Neural progenitor cell (in vitro differentiated cells): ENCODE results near the gene LTF. TPM values are rescaled to one million over a fixed set of nuclear protein-coding genes. Genes with fewer than 3 reads are reported as not detected.

ENCODE experiments used
- DNase-seq: peaks from one replicate; pipeline ENCODE4 v3.0.0-alpha.2; 2016; ENCODE audit warnings: low spot score
- H2AFZ ChIP-seq: fragments of 200-600 bp; sonication (generic); replicated peaks from 2 replicates; pipeline ENCODE4 v1.6.1; 2016; ENCODE audit warnings: antibody characterized with exemption
- H3F3A ChIP-seq: fragments of 200-600 bp; sonication (generic); 2 replicates; pipeline ENCODE4 v1.6.1; 2016; ENCODE audit warnings: antibody characterized with exemption, low read depth
- H3K27ac ChIP-seq: fragments of 200-600 bp; sonication (generic); 2 replicates; pipeline ENCODE4 v1.5.1; 2016; ENCODE audit warnings: mild to moderate bottlenecking
- H3K27me3 ChIP-seq: fragments of 200-600 bp; sonication (generic); 2 replicates; pipeline ENCODE4 v1.6.1; 2016; ENCODE audit warnings: mild to moderate bottlenecking, moderate library complexity
- H3K36me3 ChIP-seq: fragments of 200-600 bp; sonication (generic); 2 replicates; pipeline ENCODE4 v1.5.1; 2016
- H3K4me1 ChIP-seq: fragments of 200-600 bp; sonication (generic); 2 replicates; pipeline ENCODE4 v1.6.1; 2016; ENCODE audit warnings: mixed run types
- H3K4me2 ChIP-seq: fragments of 200-600 bp; sonication (generic); 2 replicates; pipeline ENCODE4 v1.6.1; 2016
- H3K4me3 ChIP-seq: fragments of 200-600 bp; sonication (generic); 2 replicates; pipeline ENCODE4 v1.5.1; 2016
- H3K79me2 ChIP-seq: fragments of 200-600 bp; sonication (generic); 2 replicates; pipeline ENCODE4 v1.6.1; 2016; ENCODE audit warnings: low read depth
- H3K9ac ChIP-seq: fragments of 200-600 bp; sonication (generic); 2 replicates; pipeline ENCODE4 v1.6.1; 2016
- H3K9me3 ChIP-seq: fragments of 200-600 bp; sonication (generic); 2 replicates; pipeline ENCODE4 v1.5.1; 2016; ENCODE audit warnings: low read depth
- H4K20me1 ChIP-seq: fragments of 200-600 bp; sonication (generic); 2 replicates; pipeline ENCODE4 v1.6.1; 2016; ENCODE audit warnings: low read depth
- H3K27ac Mint-ChIP-seq: 3 replicates; pipeline ENCODE4 v1.8.0; 2021; ENCODE audit warnings: mixed read lengths
- H3K27me3 Mint-ChIP-seq: 2 replicates; pipeline ENCODE4 v1.8.0; 2022; ENCODE audit warnings: low read depth, mild to moderate bottlenecking, inconsistent platforms, moderate library complexity, mixed read lengths; ENCODE audit not compliant: insufficient read depth
- H3K36me3 Mint-ChIP-seq: 3 replicates; pipeline ENCODE4 v1.8.0; 2021; ENCODE audit warnings: mixed read lengths
- H3K4me1 Mint-ChIP-seq: 3 replicates; pipeline ENCODE4 v1.8.0; 2021; ENCODE audit warnings: mixed read lengths
- H3K4me3 Mint-ChIP-seq: 3 replicates; pipeline ENCODE4 v1.8.0; 2021; ENCODE audit warnings: mild to moderate bottlenecking, moderate library complexity, mixed read lengths
- H3K9me3 Mint-ChIP-seq: 3 replicates; pipeline ENCODE4 v1.8.0; 2020; ENCODE audit warnings: mixed read lengths
- EZH2 ChIP-seq: fragments of 200-600 bp; sonication (generic); IDR thresholded peaks from 2 replicates; pipeline ENCODE4 v1.6.1; 2017; ENCODE audit warnings: antibody characterized with exemption, mild to moderate bottlenecking, moderate library complexity
- EZH2phosphoT487 ChIP-seq: fragments of 200-600 bp; sonication (generic); IDR thresholded peaks from 2 replicates; pipeline ENCODE4 v1.6.1; 2017; ENCODE audit warnings: antibody characterized with exemption
- total RNA-seq: library from RNA; depleted of rRNA; stranded (reverse); fragments of >200 nt; gene quantifications from 2 replicates; pipeline ENCODE4 v1.2.3, GENCODE V29; 2015; ENCODE audit warnings: low replicate concordance
- TF ChIP-seq, protein P1 (sequence below): fragments of 200-600 bp; sonication (generic); IDR thresholded peaks from 2 replicates; pipeline ENCODE4 v1.5.1; 2017; ENCODE audit warnings: antibody characterized with exemption, mild to moderate bottlenecking

The LTF gene
- total RNA-seq, 1 donor from 2014 or later: not detected

DNA sequence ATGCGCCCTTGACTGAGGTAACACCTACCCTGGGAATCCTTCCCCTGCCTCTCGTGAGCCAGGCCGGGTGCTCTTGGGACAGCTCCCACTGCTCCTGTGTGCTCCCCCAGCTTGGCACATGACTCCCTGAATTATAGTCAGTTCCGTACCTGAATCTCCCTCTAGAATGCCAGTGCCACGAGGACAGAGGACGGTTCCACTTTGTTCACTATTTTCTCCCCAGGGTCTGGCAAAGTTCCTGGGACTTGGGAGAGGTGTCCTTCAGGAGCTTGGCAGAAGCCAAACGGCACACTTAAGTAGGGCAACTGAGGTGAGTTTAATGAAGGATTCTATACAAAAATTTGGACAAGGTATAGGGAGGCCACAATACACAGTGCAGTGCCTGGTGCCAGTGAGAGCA lies 67.6 kb downstream of the LTF start:
- no peak overlapping the region for H3K27ac Mint-ChIP-seq
- no peaks in the 10 kb centered on the region for H3K36me3 ChIP-seq
- no peak overlapping the region for H3K27ac ChIP-seq
- TF ChIP-seq EZH2phosphoT487 (no peak), EZH2 (no peak)
- no peak overlapping the region for H3K4me3 ChIP-seq
- H3K9me3 ChIP-seq: no peaks in the 10 kb centered on the region
- no peak overlapping the region for H3K9ac ChIP-seq
- H3K27me3 Mint-ChIP-seq: no peaks in the 10 kb centered on the region
- no peaks in the 10 kb centered on the region for H3K36me3 Mint-ChIP-seq
- DNase-seq: no peak
- no peak overlapping the region for H3K4me2 ChIP-seq
- no peak overlapping the region for H2AFZ ChIP-seq
- H3K4me1 ChIP-seq: no peaks in the 10 kb centered on the region
- H3K79me2 ChIP-seq: no peaks in the 10 kb centered on the region
- H3K4me3 Mint-ChIP-seq: no peak overlapping the region
- H4K20me1 ChIP-seq: no peaks in the 10 kb centered on the region
- H3K27me3 ChIP-seq: no peaks in the 10 kb centered on the region
- peaks cover 2% of the 10 kb centered on the region for H3K4me1 Mint-ChIP-seq
- H3F3A ChIP-seq: no peaks in the 10 kb centered on the region
- no peaks in the 10 kb centered on the region for H3K9me3 Mint-ChIP-seq

DNA sequence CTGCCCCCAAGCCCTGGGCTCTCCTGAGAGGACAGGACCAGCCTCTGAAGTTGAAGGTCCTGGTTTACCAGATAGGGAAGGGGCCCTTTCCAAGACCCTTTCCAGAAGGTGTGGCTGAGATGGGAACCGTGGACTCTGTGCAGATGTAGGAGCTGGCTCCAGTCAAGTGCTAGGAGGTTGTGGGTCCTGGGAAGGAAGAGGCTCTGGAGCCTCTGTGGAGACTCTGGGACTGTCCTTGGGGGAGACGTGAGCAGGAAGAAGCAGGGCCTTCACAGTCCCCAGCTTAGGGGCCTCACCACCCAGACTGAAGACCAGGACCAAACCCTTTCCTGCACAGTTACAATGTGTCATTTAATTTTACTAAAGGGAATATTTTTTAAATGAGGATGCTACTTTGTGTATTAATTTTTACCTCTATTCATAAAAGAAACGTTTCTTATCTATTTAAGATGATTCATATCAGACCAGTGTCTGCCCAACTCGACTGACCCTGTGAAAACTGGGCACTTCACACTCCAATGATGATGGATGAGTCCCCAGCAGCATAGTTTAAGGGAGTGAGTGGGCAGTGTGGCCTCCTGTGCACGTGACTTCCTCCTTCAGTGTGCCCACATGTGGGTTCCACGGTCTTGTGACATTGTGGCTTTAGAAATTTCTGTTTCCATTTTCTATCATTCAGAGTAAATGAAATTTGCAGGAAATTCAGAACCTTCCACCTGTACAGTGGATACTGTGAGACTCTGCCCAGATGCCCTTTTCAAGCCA lies 68.8 kb downstream of the LTF start:
- H3K27me3 Mint-ChIP-seq: no peaks in the 10 kb centered on the region
- peaks cover 2% of the 10 kb centered on the region for H3K4me1 Mint-ChIP-seq
- no peaks in the 10 kb centered on the region for H3K4me1 ChIP-seq
- DNase-seq: no peak
- no peaks in the 10 kb centered on the region for H3K79me2 ChIP-seq
- H3K9me3 Mint-ChIP-seq: no peaks in the 10 kb centered on the region
- no peak overlapping the region for H3K4me3 ChIP-seq
- no peaks in the 10 kb centered on the region for H3F3A ChIP-seq
- H3K27me3 ChIP-seq: no peaks in the 10 kb centered on the region
- H3K9me3 ChIP-seq: no peaks in the 10 kb centered on the region
- no peaks in the 10 kb centered on the region for H3K36me3 ChIP-seq
- no peak overlapping the region for H3K9ac ChIP-seq
- no peak overlapping the region for H2AFZ ChIP-seq
- no peaks in the 10 kb centered on the region for H4K20me1 ChIP-seq
- H3K36me3 Mint-ChIP-seq: no peaks in the 10 kb centered on the region
- TF ChIP-seq EZH2phosphoT487: no peak
- TF ChIP-seq EZH2: no peak
- TF ChIP-seq, protein P1, sequence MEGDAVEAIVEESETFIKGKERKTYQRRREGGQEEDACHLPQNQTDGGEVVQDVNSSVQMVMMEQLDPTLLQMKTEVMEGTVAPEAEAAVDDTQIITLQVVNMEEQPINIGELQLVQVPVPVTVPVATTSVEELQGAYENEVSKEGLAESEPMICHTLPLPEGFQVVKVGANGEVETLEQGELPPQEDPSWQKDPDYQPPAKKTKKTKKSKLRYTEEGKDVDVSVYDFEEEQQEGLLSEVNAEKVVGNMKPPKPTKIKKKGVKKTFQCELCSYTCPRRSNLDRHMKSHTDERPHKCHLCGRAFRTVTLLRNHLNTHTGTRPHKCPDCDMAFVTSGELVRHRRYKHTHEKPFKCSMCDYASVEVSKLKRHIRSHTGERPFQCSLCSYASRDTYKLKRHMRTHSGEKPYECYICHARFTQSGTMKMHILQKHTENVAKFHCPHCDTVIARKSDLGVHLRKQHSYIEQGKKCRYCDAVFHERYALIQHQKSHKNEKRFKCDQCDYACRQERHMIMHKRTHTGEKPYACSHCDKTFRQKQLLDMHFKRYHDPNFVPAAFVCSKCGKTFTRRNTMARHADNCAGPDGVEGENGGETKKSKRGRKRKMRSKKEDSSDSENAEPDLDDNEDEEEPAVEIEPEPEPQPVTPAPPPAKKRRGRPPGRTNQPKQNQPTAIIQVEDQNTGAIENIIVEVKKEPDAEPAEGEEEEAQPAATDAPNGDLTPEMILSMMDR: no peak
- no peak overlapping the region for H3K4me3 Mint-ChIP-seq
- H3K4me2 ChIP-seq: no peak overlapping the region
- no peak overlapping the region for H3K27ac ChIP-seq
- H3K27ac Mint-ChIP-seq: no peak overlapping the region

DNA sequence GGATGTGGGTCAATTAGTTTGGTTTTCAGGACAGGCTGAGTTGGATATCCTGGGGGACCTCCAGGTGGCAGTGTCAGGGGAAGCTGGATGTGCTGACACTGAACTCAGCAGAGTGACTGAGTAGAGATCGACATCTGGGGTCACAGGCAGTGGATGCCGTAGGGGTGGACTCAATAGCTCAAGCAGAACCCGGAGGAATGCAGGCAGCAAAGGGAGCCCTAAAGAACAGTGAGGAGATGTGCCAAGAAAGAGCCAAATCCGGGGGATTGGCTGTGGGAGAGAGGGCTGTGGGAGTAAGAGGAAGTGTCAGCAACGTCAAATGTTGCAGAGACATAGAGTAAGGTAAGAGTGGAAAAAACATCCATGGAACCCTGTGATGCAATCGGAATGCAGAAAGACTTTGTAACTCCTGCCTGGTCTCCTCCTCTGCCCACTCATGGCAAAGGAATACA lies 69.5 kb downstream of the LTF start:
- Histone ChIP-seq H3K27me3 (no peaks in the 10 kb centered on the region), H3K79me2 (no peaks in the 10 kb centered on the region), H3K4me3 (no peak overlapping the region), H3K27ac (no peak overlapping the region), H3F3A (no peaks in the 10 kb centered on the region), H3K4me2 (no peak overlapping the region), H3K4me1 (no peaks in the 10 kb centered on the region), H2AFZ (no peak overlapping the region), H3K9me3 (no peaks in the 10 kb centered on the region), H3K9ac (no peak overlapping the region), H3K36me3 (no peaks in the 10 kb centered on the region), H4K20me1 (no peaks in the 10 kb centered on the region)
- Mint-ChIP-seq H3K4me3 (no peak overlapping the region), H3K36me3 (no peaks in the 10 kb centered on the region), H3K27ac (no peak overlapping the region), H3K27me3 (no peaks in the 10 kb centered on the region), H3K9me3 (no peaks in the 10 kb centered on the region), H3K4me1 (peaks cover 2% of the 10 kb centered on the region)
- no peak for DNase-seq
- TF ChIP-seq, protein P1: peak; percentile 9
- TF ChIP-seq EZH2phosphoT487: no peak
- no peak for TF ChIP-seq EZH2
